GM19463 (cell line): ENCODE data around the gene GNPTAB.

Experiments used
- ATAC-seq: cut with Tn5 transposase; IDR thresholded peaks from one replicate; pipeline ENCODE4 v1.9.1; 2021; ENCODE audit warnings: mild to moderate bottlenecking, moderate library complexity; ENCODE audit not compliant: unreplicated experiment

GNPTAB gene

GRCh38 chr12:101809208-101809607 lies 21.6 kb downstream of the GNPTAB start:
- ATAC-seq: no peak

DNA sequence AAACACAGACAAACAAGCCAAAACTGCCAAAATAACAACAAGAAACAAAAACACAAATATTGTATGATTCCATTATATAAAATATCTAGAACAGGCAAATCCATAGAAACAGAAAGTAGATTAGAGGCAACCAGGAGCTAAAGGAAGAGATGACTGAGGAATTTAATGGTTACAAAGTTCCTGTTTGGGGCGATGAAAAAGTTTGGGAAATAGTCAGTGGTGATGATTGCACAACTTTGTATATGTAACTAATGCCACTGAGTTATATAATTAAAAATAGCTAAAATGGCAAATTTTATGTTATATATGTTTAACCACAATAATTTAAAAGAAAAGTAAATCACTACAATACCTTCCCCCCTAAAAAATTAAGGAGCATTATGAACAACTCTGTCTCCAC lies 24.5 kb downstream of the GNPTAB start:
- ATAC-seq: no peak

GRCh38 chr12:101804409-101804808 lies 26.4 kb downstream of the GNPTAB start:
- no peak for ATAC-seq

DNA sequence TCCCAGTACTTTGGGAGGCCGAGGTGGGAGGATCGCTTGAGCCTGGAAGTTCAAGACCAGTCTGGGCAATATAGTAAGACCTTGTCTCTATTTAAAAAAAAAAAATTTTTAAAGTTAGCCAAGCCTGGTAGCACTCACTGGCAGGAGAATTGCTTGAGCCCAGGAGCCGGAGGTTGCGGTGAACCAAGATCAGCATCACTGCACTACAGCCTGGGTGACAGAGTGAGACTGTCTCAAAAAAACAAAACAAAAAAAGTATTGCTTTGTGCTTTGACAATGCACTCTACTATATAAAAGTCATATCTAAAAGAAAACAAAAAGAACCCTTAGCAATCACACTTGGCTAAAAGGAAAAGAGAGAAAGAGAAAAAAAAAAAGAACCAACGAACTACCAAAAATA lies 26.8 kb downstream of the GNPTAB start:
- no peak for ATAC-seq

DNA sequence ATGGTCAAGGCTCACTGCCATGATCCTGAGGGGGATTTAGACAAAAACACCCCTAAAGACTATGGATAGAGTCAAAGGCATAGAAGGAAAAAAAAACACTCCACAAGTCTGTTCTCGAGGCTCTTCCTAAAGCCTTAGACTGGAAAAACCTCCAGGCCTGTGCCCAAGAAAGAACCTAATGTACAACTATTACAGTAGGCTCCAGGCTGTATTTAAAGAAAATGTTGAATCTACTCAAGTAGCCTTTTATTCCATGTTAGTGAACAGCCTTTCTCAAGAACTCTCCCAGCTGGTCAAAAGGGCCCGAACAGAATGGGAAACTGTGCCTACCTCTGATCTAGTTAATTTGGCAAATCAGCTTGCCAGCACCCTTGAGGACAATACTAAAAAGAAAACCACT lies 28.3 kb downstream of the GNPTAB start:
- ATAC-seq: no peak

- peak; percentile 67 for ATAC-seq
Measured at GRCh38 chr12:101799774-101800173, 31.0 kb downstream of the GNPTAB start.

DNA sequence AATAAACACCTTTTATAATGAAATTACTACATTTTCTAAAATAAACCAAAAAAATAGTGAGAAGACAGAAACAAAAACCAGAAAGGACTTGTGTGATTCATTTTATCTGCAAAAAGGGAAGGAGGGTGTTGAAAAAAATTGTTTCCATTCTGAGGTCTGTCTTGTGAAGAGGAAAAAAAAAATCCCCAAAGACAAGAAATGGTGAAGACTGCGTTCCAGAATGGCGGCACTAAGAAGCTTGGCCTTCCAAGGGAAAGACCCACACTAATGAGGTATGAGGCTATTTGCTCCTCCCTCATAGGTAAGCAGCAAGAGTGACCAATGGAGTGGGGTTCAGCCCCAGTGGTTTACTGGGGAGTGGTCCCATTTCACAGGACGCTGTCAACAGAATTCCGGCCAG lies 35.0 kb downstream of the GNPTAB start:
- no peak for ATAC-seq

GRCh38 chr12:101795013-101795412 lies 35.7 kb downstream of the GNPTAB start:
- no peak for ATAC-seq

- ATAC-seq: no peak
Measured at GRCh38 chr12:101794574-101794973, 36.2 kb downstream of the GNPTAB start.

DNA sequence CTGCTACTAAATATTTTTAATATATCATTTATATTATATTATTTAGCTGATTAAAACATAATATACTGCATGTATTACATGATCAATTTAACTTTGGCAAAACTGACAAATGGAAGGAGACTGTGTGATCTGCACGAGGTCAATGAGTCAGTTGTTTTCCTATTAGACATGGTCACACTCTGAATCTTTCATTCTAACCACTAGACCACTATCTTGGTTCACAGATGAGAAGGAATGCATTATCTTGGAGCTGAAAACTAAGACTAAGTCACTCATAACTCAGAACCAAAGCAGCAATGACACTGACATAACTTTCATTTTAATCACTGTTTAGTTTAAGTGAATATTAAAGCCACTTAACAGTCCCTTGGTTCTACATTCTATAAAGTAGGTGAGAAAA lies 37.4 kb downstream of the GNPTAB start:
- ATAC-seq: peak; percentile 72

DNA sequence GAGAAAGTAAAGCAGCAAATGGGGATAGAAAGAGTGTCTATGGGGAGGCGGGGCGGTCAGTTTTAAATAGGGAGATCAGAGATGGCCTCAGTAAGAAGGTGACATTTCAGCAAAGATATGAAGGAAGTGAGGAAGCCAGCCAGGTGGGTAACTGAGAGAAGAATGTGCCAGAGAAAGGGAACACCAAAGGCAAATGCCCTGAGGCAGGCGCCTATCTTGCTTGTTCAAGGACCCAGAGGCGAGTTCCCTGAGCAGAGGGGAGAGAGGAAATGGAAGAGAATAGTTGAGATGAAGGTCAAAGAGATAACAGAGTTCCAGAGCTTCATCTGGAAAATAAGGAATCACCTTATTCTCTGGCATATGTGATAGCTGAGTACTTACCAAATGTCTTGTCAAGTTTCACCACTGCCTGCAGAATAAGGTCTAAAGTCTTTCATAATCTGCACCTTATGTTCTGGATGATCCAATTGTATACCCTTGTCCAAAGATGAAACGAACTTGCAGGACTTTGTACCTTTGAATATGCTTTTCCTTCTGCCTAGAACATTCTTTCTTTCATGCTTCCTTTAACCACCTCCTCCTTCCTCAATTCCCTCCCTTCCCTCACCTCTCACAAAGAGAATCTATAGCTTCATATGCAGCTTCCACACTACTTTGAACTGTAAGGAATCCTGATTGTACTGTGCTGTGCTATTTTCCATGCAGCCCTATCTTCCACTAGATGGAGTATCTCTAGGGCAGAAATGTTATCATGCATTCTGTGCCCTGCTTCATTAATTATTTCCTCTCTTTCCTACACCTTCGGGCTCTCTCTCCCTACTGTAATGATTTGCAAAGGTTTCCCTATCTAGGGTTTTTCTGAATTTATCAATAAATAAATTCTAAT lies 38.5 kb downstream of the GNPTAB start:
- ATAC-seq: no peak

GRCh38 chr12:101789171-101789570 lies 41.6 kb downstream of the GNPTAB start:
- no peak for ATAC-seq

DNA sequence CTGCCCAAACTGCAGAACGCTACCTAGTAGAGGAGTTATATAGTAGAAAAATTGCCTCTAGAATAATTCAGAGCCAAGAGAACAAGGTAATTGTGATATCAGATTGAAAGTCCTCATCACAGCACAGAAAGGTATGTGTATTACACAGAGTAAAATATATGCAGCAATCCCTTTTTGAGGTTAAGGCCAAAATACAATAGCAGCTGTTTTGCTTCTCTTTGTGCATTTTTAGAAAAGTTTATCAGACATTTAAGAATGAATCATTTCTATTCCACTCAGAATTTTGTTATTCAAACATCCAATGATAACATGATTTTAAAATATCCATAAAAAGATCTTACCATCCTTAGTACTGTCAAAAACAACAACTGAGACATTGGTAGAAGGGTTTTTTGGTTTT lies 45.1 kb downstream of the GNPTAB start:
- ATAC-seq: no peak

GRCh38 chr12:101784376-101784775 lies 46.4 kb downstream of the GNPTAB start:
- ATAC-seq: no peak

DNA sequence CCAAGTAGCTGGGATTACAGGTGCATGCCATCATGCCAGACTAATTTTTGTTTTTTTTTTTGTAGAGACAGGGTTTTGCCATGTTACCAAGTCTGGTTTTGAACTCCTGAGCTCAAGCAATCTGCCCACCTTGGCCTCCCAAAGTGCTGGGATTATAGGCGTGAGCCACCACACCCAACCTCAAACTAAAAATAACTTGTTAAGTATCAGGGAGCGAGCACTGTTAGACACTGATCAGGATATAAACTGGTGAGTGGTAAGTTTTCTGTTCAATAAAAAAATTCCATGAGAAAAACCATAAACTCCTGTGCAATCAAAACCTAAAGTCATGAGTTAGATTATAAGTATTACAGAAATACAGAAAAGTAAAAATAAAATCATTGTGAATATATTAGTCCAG lies 46.9 kb downstream of the GNPTAB start:
- no peak for ATAC-seq

DNA sequence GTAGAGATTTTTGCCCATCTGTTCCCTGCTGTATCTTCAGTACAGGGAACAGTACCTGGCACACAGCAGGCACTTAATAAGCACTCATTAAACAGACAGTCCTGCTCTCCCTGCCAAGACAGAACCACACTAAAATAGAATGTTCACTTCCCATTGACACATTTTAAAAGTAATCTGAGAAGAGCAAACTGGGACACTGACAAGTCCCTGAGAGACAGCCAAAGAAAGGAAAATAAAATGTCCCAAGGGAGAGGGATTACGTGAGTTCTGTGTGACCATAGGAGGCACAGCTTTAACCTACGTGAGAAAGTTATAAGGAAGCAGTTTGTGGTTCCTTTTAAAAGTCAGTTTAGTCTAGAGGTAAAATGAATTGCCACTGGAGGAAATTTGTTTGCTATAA lies 47.6 kb downstream of the GNPTAB start:
- ATAC-seq: no peak

GRCh38 chr12:101782273-101782731 lies 48.5 kb downstream of the GNPTAB start:
- no peak for ATAC-seq

GRCh38 chr12:101781834-101782233 lies 48.9 kb downstream of the GNPTAB start:
- no peak for ATAC-seq

GRCh38 chr12:101780599-101780998 lies 50.2 kb downstream of the GNPTAB start:
- ATAC-seq: no peak

DNA sequence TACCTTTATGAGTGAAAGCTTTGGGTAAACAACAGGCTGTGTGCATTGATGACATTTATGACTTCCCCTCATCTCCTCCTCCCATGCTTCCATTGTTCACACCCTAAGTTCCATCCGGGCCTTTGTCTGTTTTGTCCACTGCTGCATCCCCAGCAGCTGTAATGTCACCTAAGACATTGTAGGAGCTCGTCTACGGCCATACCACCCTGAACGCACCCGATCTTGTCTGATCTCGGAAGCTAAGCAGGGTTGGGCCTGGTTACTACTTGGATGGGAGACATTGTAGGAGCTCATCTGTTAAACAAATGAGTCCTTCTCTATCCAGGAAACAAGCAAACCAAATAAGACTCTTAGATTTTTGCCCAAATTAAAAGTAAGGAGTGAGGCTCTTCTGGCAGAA lies 51.1 kb downstream of the GNPTAB start:
- no peak for ATAC-seq

GRCh38 chr12:101779200-101779599 lies 51.6 kb downstream of the GNPTAB start:
- no peak for ATAC-seq

DNA sequence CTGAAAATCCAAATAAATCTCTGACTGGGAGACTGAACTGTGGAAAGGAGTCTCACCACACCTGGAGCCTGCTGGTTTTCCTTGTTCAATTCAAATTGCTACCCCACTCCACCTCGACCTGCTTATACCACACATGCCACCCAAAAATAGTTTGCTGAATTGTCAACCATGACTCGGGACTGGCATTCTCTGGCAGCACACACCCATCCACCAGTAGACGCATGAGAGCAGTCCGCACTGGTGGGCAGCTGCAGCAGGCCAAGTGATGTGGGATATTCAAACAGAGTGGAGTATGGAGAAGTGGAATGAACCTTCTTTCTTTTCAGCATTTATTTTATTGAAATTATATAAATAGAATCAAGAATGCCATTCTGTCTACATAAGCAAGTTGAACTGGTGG lies 52.8 kb downstream of the GNPTAB start:
- ATAC-seq: no peak

DNA sequence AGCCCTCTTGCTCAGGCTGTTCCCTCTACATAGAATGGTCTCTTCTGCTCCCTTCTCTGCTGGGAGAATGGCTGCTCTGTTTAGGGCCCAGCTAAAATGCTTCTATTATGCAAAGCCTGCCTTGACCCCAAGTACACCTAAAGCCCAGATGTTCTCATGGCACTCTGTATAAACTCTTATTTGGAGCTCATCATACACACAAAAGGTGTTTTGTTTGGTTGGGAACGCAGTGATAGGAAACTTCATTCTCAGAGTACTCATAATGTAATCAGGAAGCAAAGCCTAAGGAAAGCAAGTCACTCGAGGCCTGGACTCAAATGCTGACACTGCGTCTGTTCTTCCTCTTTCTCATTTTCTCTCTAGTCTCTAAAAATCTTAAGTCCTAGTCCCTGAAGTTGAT lies 53.3 kb downstream of the GNPTAB start:
- no peak for ATAC-seq
